ENCODE measurements around the gene MRPL19.

The MRPL19 gene

GRCh38 chr2:75736276-75736675 is 89.7 kb downstream of the MRPL19 start:
- DNase-seq (ENCODE audit: low spot score): no peak

DNA sequence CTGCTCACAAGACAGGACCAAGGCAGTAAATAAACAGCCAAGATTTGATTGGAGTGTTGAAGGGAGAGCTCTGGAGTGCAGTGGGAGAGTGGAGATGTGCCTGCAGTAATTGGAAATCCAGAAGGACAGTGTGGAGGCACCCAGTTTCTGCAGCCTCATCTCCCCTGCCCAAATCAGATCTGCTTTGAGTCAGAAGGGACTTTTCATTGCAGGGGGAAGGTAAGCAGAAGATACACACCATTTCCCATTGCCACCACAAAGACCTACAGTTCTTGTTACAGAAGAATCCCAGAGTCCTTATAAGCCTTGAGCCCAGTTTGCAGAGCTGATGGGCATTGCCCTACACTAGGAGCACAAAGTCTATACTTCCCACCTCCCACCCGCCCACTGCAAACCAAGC is 91.4 kb downstream of the MRPL19 start:
- DNase-seq (ENCODE audit: low spot score): no peak
